Upper lobe of left lung (tissue), 6 donors: ENCODE results near the gene TAS2R13. TPM values are rescaled to one million over a fixed set of nuclear protein-coding genes. Genes with fewer than 3 reads are reported as not detected.

ENCODE experiments used
- ATAC-seq, 2 donors: fragments of 200-7000 bp; cut with Tn5 transposase; one replicate each; pipeline ENCODE4 v1.9.1; 2022; ENCODE audit warnings: mild to moderate bottlenecking in 2 of 2, moderate library complexity in 2 of 2; ENCODE audit not compliant: low FRiP score in 2 of 2
- DNase-seq, 2 donors: peaks; one replicate each; pipeline ENCODE4 v3.0.0-alpha.2; 2019 to 2020
- H3K27ac ChIP-seq, 4 donors: fragments of 200-600 bp; sonication (generic); one replicate each; pipeline ENCODE4 v1.5.1; 2016 to 2019
- H3K27me3 ChIP-seq, 4 donors: fragments of 200-600 bp; sonication (generic); one replicate each; pipeline ENCODE4 v1.5.1; 2017 to 2019
- H3K36me3 ChIP-seq, 4 donors: fragments of 200-600 bp; sonication (generic); one replicate each; pipeline ENCODE4 v1.5.1; 2016 to 2019
- H3K4me1 ChIP-seq, 4 donors: fragments of 200-600 bp; sonication (generic); one replicate each; pipeline ENCODE4 v1.5.1; 2018 to 2019
- H3K4me3 ChIP-seq, 4 donors: fragments of 200-600 bp; sonication (generic); one replicate each; pipeline ENCODE4 v1.5.1; 2017 to 2019; ENCODE audit warnings: mild to moderate bottlenecking in 2 of 4, moderate library complexity in 1 of 4
- H3K9me3 ChIP-seq, 4 donors: fragments of 200-600 bp; sonication (generic); one replicate each; pipeline ENCODE4 v1.5.1; 2018 to 2019
- EP300 ChIP-seq, 4 donors: sonication (generic); formaldehyde crosslinking; IDR thresholded peaks; one replicate each; pipeline ENCODE4 v1.5.1; 2017; ENCODE audit warnings: antibody characterized with exemption in 4 of 4, control low read depth in 2 of 4
- POLR2A ChIP-seq, 4 donors: fragments of 450-650 bp; IDR thresholded peaks; one replicate each; pipeline ENCODE4 v1.5.1; 2016 to 2017; ENCODE audit warnings: antibody characterized with exemption in 4 of 4, mild to moderate bottlenecking in 2 of 4
- POLR2AphosphoS5 ChIP-seq, 2 donors: sonication (generic); formaldehyde crosslinking; IDR thresholded peaks; one replicate each; pipeline ENCODE4 v1.5.1; 2017; ENCODE audit warnings: antibody characterized with exemption in 2 of 2
- WGBS, 2 donors: methylation state at CpG; one replicate each; pipeline ENCODE4 v1.1.5; 2017 to 2018; 5-methylcytosine and 5-hydroxymethylcytosine counted together
- total RNA-seq, 6 donors: library from RNA; depleted of rRNA in 4 of 6; stranded (reverse); fragments of >200 nt in 4 of 6; gene quantifications; one replicate each; pipeline versions ENCODE4 v1.1.0 to v1.2.1, GENCODE V29; 2016 to 2021
- TF ChIP-seq, protein P1 (sequence below), 6 experiments: fragments of 450-650 bp in 4 of 6; fragments of 200-600 bp in 2 of 6; sonication (generic) in 2 of 6; IDR thresholded peaks; one replicate each; pipeline ENCODE4 v1.5.1; 2016 to 2019; ENCODE audit warnings: antibody characterized with exemption in 6 of 6
- donor health status: DM: no; HTN: no; CAD: no; lungs with moderate emphysema.
- donor health status: DM: no; HTN: yes; CAD: no; lungs with severe emphysema.

The TAS2R13 gene
- total RNA-seq, 6 donors from 2014 or later: 0.61 to 6.8 (median 2.5) TPM

GRCh38 chr12:10928746-10929286 lies 19.5 kb upstream of the TAS2R13 start, which contains the start of gene PRH2:
PRH2 (plus strand) TSS chr12:10929236; CDS start chr12:10929274, 38 bp downstream.
- WGBS, 2 donors: 94 to 96% methylated on average over 5 of the region's 5 CpGs
- Histone ChIP-seq H3K36me3 (no peaks in the 10 kb centered on the region), H3K27me3 (no peaks in the 10 kb centered on the region), H3K9me3 (no peaks in the 10 kb centered on the region), H3K4me3 (no peak within 1 kb of the TSS), H3K27ac (no peak within 1 kb of the TSS), H3K4me1 (no peaks in the 10 kb centered on the region)
- DNase-seq: no peak
- ATAC-seq: no peak
- no peak for TF ChIP-seq POLR2A (IDR thresholded peaks at IDR 0.05)
- no peak for TF ChIP-seq POLR2AphosphoS5 (IDR thresholded peaks at IDR 0.05)
- TF ChIP-seq, protein P1, sequence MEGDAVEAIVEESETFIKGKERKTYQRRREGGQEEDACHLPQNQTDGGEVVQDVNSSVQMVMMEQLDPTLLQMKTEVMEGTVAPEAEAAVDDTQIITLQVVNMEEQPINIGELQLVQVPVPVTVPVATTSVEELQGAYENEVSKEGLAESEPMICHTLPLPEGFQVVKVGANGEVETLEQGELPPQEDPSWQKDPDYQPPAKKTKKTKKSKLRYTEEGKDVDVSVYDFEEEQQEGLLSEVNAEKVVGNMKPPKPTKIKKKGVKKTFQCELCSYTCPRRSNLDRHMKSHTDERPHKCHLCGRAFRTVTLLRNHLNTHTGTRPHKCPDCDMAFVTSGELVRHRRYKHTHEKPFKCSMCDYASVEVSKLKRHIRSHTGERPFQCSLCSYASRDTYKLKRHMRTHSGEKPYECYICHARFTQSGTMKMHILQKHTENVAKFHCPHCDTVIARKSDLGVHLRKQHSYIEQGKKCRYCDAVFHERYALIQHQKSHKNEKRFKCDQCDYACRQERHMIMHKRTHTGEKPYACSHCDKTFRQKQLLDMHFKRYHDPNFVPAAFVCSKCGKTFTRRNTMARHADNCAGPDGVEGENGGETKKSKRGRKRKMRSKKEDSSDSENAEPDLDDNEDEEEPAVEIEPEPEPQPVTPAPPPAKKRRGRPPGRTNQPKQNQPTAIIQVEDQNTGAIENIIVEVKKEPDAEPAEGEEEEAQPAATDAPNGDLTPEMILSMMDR (IDR thresholded peaks at IDR 0.05): no peak
- no peak for TF ChIP-seq EP300 (IDR thresholded peaks at IDR 0.05)

DNA sequence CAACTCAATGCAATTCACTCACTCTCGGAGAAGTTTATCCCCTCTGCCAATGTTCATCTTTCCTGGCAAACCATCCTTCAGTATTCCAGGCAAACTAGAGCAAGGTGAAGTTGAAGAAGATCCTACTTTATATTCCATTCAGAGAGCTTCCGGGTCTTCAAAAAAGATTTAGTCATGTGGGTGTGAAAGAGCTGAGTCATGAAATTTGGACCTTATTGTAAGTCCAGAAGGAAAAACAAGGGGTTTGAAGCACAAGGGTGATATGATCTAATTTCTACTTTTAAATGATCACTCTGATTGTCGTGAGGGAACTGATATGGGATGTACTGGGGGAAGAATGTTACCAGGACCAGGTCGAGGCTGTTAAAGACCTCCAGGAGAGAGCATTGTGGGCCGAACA lies 16.9 kb upstream of the TAS2R13 start:
- Histone ChIP-seq H3K27ac (no peak overlapping the region), H3K4me1 (no peaks in the 10 kb centered on the region), H3K36me3 (no peaks in the 10 kb centered on the region), H3K27me3 (no peaks in the 10 kb centered on the region), H3K4me3 (no peak overlapping the region), H3K9me3 (no peaks in the 10 kb centered on the region)
- 94 to 95% methylated on average over 5 of the region's 5 CpGs for WGBS, 2 donors
- ATAC-seq: no peak
- TF ChIP-seq EP300 (IDR thresholded peaks at IDR 0.05): no peak
- TF ChIP-seq POLR2A (IDR thresholded peaks at IDR 0.05): no peak
- no peak for TF ChIP-seq POLR2AphosphoS5 (IDR thresholded peaks at IDR 0.05)
- TF ChIP-seq, protein P1 (IDR thresholded peaks at IDR 0.05): no peak
- no peak for DNase-seq

- no peak for DNase-seq
- Histone ChIP-seq H3K4me3 (no peak overlapping the region), H3K27me3 (no peaks in the 10 kb centered on the region), H3K4me1 (no peaks in the 10 kb centered on the region), H3K36me3 (no peaks in the 10 kb centered on the region), H3K9me3 (no peaks in the 10 kb centered on the region), H3K27ac (no peak overlapping the region)
- ATAC-seq: no peak
- 87 to 94% methylated on average over 1 of the region's 1 CpG for WGBS, 2 donors
- TF ChIP-seq POLR2AphosphoS5 (IDR thresholded peaks at IDR 0.05) (no peak), POLR2A (IDR thresholded peaks at IDR 0.05) (no peak), EP300 (IDR thresholded peaks at IDR 0.05) (no peak)
- TF ChIP-seq, protein P1 (IDR thresholded peaks at IDR 0.05): no peak
Measured at GRCh38 chr12:10919809-10920208, 10.4 kb upstream of the TAS2R13 start.

- H3K4me3 ChIP-seq: no peak overlapping the region
- no peak for DNase-seq
- 83 to 89% methylated on average over 8 of the region's 8 CpGs for WGBS, 2 donors
- TF ChIP-seq POLR2AphosphoS5 (IDR thresholded peaks at IDR 0.05) (no peak), POLR2A (IDR thresholded peaks at IDR 0.05) (no peak), EP300 (IDR thresholded peaks at IDR 0.05) (no peak)
- H3K27ac ChIP-seq: no peak overlapping the region
- peaks cover 0 to 1% (median 0%) of the 10 kb centered on the region in 4 donors for H3K36me3 ChIP-seq
- H3K9me3 ChIP-seq: peaks cover 0 to 3% (median 0%) of the 10 kb centered on the region in 4 donors
- ATAC-seq: no peak
- H3K27me3 ChIP-seq: no peaks in the 10 kb centered on the region
- no peaks in the 10 kb centered on the region for H3K4me1 ChIP-seq
Measured at GRCh38 chr12:10910380-10910779, 1.0 kb upstream of the TAS2R13 start.

- 79 to 92% methylated on average over 4 of the region's 4 CpGs for WGBS, 2 donors
- TF ChIP-seq POLR2AphosphoS5 (IDR thresholded peaks at IDR 0.05) (no peak), EP300 (IDR thresholded peaks at IDR 0.05) (no peak)
- Histone ChIP-seq H3K4me3 (no peak overlapping the region), H3K9me3 (peaks cover 6 to 29% (median 22%) of the 10 kb centered on the region in 4 donors), H3K36me3 (peaks cover 0 to 3% (median 0%) of the 10 kb centered on the region in 4 donors), H3K27me3 (no peaks in the 10 kb centered on the region), H3K27ac (no peak overlapping the region), H3K4me1 (no peaks in the 10 kb centered on the region)
- ATAC-seq: no peak
- DNase-seq: no peak
Measured at GRCh38 chr12:10904686-10905085, 4.7 kb downstream of the TAS2R13 start.

GRCh38 chr12:10901427-10901826 lies 7.9 kb downstream of the TAS2R13 start:
- TF ChIP-seq POLR2A (IDR thresholded peaks at IDR 0.05) (no peak), EP300 (IDR thresholded peaks at IDR 0.05) (no peak), POLR2AphosphoS5 (IDR thresholded peaks at IDR 0.05) (no peak)
- TF ChIP-seq, protein P1 (IDR thresholded peaks at IDR 0.05): no peak
- Histone ChIP-seq H3K4me3 (no peak overlapping the region), H3K4me1 (no peaks in the 10 kb centered on the region), H3K9me3 (peaks cover 6 to 29% (median 22%) of the 10 kb centered on the region in 4 donors), H3K27me3 (no peaks in the 10 kb centered on the region), H3K36me3 (peaks cover 0 to 3% (median 0%) of the 10 kb centered on the region in 4 donors), H3K27ac (no peak overlapping the region)
- DNase-seq (no peak), ATAC-seq (peak in 1 of 2 donors; percentile 34)
- 100% methylated on average over 1 of the region's 1 CpG for WGBS, 2 donors
